GM10248 (cell line): ENCODE results near the gene LAMA2.

Experiments used
- CTCF ChIA-PET: fragments of 300-600 bp; sonication (Branson Sonifier 250); formaldehyde crosslinking; extraction: SDS; loops from one replicate; lab custom pipeline; 2021; ENCODE audit warnings: antibody characterized with exemption; lab: Yijun Ruan, JAX
- POLR2A ChIA-PET: fragments of 350-650 bp; sonication (Branson Sonifier 250); formaldehyde crosslinking; extraction: SDS; loops from one replicate; lab custom pipeline; 2020; ENCODE audit warnings: antibody characterized with exemption; lab: Yijun Ruan, JAX
- DNase-seq: peaks from one replicate; pipeline ENCODE4 v3.0.0; 2012; ENCODE audit errors: extremely low spot score
- CTCF ChIP-seq: IDR thresholded peaks from 2 replicates; pipeline ENCODE4 v1.5.1; 2012; ENCODE audit warnings: mild to moderate bottlenecking, low read depth; ENCODE audit errors: extremely low read depth, missing control alignments, control extremely low read depth

Gene LAMA2

GRCh38 chr6:129134535-129134934, 251.6 kb downstream of the LAMA2 start:
- TF ChIP-seq CTCF = no peak
- DNase-seq = no peak
- CTCF ChIA-PET = interaction anchor here (1.1 to 1.3 kb wide), 3 partner anchors 8 to 21 kb away, joined by 3 to 5 read pairs (median 3); no protein-coding TSS in a partner anchor
- POLR2A ChIA-PET = no interaction called here

GRCh38 chr6:129135451-129135850, 252.5 kb downstream of the LAMA2 start:
- ChIA-PET POLR2A (no interaction called here), CTCF (interaction anchor here (1.0 to 1.1 kb wide), 2 partner anchors 10 to 20 kb away, joined by 3 read pairs; no protein-coding TSS in a partner anchor)
- TF ChIP-seq CTCF = no peak
- DNase-seq = no peak

- POLR2A ChIA-PET = no interaction called here
- no peak for DNase-seq
- CTCF ChIA-PET = no interaction called here
- no peak for TF ChIP-seq CTCF
These were observed 253.8 kb downstream of the LAMA2 start for GRCh38 chr6:129136751-129137150.

- TF ChIP-seq CTCF = no peak
- CTCF ChIA-PET = interaction anchor here (0.9 to 3.2 kb wide), 3 partner anchors 9 to 113 kb away, joined by 3 to 14 read pairs (median 4); no protein-coding TSS in a partner anchor
- POLR2A ChIA-PET = no interaction called here
- no peak for DNase-seq
These were observed 255.9 kb downstream of the LAMA2 start for GRCh38 chr6:129138739-129139405.

- no peak for DNase-seq
- no peak for TF ChIP-seq CTCF
- ChIA-PET POLR2A (no interaction called here), CTCF (interaction anchor here (1.8 kb wide), 1 partner anchor 39 kb away, joined by 3 read pairs; no protein-coding TSS in a partner anchor)
These were observed 257.6 kb downstream of the LAMA2 start for GRCh38 chr6:129140526-129140925.

- TF ChIP-seq CTCF = no peak
- ChIA-PET POLR2A (no interaction called here), CTCF (interaction anchor here (0.8 kb wide), 1 partner anchor 8 kb away, joined by 3 read pairs; no protein-coding TSS in a partner anchor)
- DNase-seq = no peak
These were observed 258.6 kb downstream of the LAMA2 start for GRCh38 chr6:129141499-129141898.
